Astrocyte of the spinal cord (primary cell): ENCODE results near the gene SLC27A1.

Source experiments
- DNase-seq: peaks from one replicate; pipeline ENCODE4 v3.0.0; 2011; ENCODE audit warnings: low read depth, low spot score
- H3K4me3 ChIP-seq: 2 replicates; pipeline ENCODE4 v1.5.1; 2011; ENCODE audit warnings: low read depth, mild to moderate bottlenecking, low read length, moderate library complexity
- CTCF ChIP-seq: IDR thresholded peaks from 2 replicates; pipeline ENCODE4 v1.5.1; 2012; ENCODE audit warnings: low read depth, mild to moderate bottlenecking, low read length, inconsistent platforms
- in situ Hi-C: cut with HindIII; loops from 2 replicates; pipeline ENCODE4 v1.10.0; 2017; ENCODE audit warnings: low sequenced_read_pairs

SLC27A1 gene

GRCh38 chr19:17541184-17541759 lies 70.9 kb downstream of the SLC27A1 start:
- in situ Hi-C loops: no loop called here
- TF ChIP-seq CTCF: no peak
- DNase-seq: no peak
- no peak overlapping the region for H3K4me3 ChIP-seq

GRCh38 chr19:17542042-17542441 lies 71.7 kb downstream of the SLC27A1 start:
- TF ChIP-seq CTCF: no peak
- no peak for DNase-seq
- no peak overlapping the region for H3K4me3 ChIP-seq
- in situ Hi-C loops: no loop called here

GRCh38 chr19:17542793-17543582 lies 72.7 kb downstream of the SLC27A1 start:
- H3K4me3 ChIP-seq: no peak overlapping the region
- no peak for TF ChIP-seq CTCF
- DNase-seq: no peak
- in situ Hi-C loops: no loop called here

GRCh38 chr19:17543986-17544385 lies 73.7 kb downstream of the SLC27A1 start:
- in situ Hi-C loops: no loop called here
- DNase-seq: no peak
- no peak overlapping the region for H3K4me3 ChIP-seq

GRCh38 chr19:17544418-17544817 lies 74.1 kb downstream of the SLC27A1 start:
- no peak overlapping the region for H3K4me3 ChIP-seq
- in situ Hi-C loops: no loop called here
- DNase-seq: no peak
- no peak for TF ChIP-seq CTCF

More at GRCh38 chr19:17543986-17544385, 73.7 kb downstream of the SLC27A1 start:
- TF ChIP-seq CTCF: no peak

GRCh38 chr19:17548145-17548544 lies 77.8 kb downstream of the SLC27A1 start:
- in situ Hi-C loops: no loop called here

More at GRCh38 chr19:17548145-17548544, 77.8 kb downstream of the SLC27A1 start:
- no peak for DNase-seq
- no peak for TF ChIP-seq CTCF
- no peak overlapping the region for H3K4me3 ChIP-seq
